Measurements from ENCODE around the gene KCNQ5.
"Not testable (repeated sequence)": the region's sequence is repeated elsewhere in the genome, so short reads cannot be mapped to it uniquely, and the experiment has no call there.

KCNQ5 gene

GRCh38 chr6:72856801-72857200 is 234.9 kb downstream of the KCNQ5 start:
- no peak for DNase-seq

- DNase-seq, result no peak
Measured at GRCh38 chr6:72857791-72858585, 236.1 kb downstream of the KCNQ5 start.

DNA sequence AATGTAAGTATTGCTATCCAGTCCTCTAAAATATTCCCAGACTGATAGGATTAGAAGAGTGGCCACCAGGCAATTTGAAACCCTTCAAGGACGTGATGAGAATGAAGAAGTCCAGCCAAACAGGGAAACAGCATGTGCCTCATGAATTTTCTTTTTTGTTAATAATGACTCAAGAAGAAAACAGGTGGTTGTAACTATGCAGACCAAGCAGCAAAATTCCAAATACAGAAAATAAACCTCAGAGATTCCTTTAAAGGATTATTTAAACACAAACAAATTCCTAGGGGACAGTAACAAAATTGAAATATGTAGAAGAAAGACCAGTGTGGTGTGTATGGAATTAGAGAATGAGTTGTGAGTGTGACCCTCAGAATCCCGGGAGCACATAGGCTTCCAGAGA is 239.2 kb downstream of the KCNQ5 start:
- DNase-seq, result no peak

DNA sequence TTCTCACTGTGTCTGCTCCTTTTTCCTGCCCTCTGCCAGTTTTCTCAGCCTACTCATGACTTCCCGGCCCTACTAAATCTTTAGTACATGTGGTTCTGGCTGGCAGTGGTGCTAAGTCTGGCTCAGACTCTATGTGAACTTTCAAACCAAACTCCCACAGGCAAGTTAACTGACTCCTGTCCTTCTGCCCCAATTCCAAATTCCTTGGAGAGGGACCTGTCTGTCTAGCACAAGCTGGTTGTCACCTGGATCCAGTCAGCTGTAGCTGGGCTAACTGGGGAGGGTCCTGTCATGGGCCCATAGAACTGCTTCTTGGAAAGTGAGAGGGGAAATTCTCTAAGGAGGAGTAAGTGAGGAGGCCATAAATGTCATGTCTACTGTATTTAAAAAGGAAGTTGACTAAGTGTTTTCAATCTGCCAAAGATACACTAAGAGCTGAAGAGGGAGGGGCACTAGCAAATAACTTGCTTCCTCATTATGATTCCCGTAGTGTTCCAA is 240.1 kb downstream of the KCNQ5 start:
- no peak for DNase-seq

DNA sequence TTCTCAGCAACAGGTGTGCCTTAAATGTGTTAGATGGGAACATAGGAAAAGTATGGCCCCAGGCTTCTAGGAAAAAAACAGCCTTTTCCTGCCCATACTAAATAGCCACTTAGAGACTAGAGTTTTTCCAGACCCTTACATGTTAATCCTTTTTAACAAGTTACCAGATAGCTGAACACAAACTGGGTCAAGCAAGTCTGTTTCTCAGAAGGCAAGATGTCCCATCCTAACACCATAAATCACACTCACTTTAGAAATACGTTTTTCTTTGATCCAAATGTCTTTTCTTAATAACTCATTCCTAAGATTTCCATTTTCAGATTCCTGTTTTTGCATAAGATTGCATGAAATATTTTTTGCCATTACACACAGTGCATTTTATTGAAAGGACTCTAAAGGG is 241.3 kb downstream of the KCNQ5 start:
- no peak for DNase-seq

DNA sequence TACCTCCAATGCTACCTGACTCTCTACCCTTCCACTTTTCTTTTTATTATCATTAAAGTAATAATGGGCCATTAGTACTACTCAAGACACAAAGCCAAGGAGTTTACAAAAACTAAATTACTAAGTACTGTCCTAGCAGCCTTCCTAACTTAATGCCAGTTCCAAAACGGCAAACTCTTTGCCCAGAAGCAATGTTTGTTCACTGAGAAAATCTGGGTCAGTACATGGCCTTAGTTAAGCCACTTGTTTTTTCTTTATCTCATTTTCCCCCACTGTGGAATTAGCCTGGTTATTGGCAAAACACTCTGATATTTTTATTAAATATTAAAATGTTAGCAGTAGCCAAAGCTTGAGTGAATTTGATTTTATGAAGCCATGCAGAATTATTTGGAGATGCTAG is 242.4 kb downstream of the KCNQ5 start:
- no peak for DNase-seq

DNA sequence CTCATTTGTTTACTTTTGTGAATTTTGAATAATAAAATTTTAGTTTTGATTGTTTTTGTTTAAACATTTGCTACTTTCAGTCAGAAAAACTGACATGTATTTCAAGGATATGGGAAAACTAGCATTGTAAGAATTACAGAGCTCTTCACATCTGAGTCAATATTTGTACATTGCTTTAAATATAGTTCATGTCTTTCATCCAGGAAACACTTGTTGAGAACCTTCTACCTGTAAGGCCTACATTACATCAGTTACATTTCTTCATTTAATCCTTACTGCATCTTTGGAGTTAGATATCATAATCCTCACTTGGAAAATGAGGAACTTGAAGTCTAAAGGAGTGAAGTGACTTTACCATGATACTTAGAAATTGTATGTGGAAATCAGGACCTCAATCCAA is 242.9 kb downstream of the KCNQ5 start:
- DNase-seq, result no peak

DNA sequence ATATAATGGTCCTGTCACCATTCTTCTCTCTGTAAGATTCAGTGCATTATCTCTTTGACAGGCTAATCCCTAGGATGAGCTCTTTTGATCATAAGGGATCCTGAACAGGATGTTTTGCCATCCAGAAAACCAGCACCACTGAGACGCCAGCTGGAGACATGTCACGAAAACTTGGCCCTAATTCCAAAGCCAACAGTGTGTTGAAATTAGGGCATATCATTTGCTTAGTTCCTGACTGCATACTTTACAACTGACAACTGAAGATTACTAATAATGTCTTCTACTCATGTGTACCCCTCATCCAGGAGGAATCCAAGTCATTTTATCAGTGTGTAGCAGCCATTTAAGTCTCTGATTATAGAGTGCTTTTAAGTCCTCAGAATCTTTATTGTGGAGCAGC is 243.6 kb downstream of the KCNQ5 start:
- DNase-seq, result no peak

- DNase-seq, result no peak
Measured at GRCh38 chr6:72869621-72870020, 247.8 kb downstream of the KCNQ5 start.

DNA sequence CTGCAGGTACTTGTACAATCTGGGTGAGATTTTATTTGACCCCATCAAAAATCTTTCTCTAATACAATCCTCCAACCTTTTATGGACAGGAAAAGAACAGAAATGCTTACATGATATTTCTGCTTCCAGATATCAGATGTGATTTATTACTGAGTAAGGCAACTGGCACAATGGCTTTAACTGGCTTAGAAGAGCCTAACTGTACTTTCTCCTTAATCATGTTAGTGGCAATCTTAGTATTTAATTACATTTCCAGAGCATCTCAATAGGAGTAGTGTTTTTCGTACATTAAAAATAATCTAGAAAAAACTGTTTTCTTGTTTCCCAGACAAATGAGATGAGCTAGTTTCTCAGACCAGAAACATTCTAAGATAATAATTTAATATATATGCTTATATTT is 251.6 kb downstream of the KCNQ5 start:
- DNase-seq, result no peak

- DNase-seq, result no peak
Measured at GRCh38 chr6:72876256-72876655, 254.4 kb downstream of the KCNQ5 start.

DNA sequence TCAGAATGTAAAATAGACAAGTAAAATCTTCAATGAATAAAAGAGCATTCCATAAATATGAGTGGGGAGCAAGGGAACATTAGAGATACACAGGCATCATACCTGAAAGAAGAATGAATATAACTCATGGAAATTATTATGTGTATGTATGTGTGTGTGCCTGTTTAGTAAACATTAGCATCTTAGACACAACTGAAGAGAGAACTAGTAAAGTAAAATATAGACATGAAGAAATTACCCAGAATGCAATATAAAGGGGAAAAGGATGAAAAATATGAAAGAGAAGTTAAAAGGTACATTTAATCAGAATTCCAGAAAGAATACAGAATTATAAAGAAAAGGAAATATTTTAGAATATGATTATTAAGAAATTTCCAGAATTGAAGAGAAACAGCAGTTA is 264.3 kb downstream of the KCNQ5 start:
- DNase-seq, result no peak

GRCh38 chr6:72890233-72890632 is 268.4 kb downstream of the KCNQ5 start:
- no peak for DNase-seq

DNA sequence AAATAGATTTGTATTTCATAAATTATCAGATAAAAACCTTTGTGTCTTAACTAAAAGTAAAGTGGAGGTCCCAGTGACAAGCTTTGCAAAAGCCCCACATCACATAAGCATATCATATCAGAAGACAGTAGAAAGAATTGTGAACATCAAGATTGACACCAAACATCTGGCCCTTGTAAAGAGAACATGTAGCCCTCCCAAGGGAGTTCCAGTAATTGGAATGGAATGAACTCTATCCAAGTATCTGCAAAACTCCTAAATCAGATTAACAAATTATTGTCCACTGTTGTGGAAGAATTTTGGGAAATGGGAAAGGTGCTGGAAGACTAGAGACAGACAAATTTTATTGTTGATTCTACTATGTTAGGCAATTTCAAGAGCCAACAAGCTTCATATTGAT is 268.8 kb downstream of the KCNQ5 start:
- no peak for DNase-seq

DNA sequence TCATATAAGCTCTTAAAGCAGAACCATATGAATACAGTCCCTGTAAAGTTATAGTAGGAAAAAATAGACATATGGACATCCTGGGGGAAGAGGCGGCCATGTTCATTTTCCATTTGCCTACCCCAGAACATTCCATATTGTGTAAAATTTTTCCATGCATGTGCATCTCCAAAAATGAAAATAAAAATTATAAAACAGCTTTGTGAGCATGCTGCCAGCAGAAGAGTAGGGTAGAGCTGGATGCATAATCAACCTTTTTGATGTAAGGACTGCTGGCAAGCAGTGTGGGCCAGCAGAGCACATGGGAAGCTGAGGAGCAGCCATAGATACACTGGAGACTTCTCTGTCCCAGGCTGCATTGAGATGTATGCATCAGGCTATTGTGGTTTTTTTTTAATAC is 271.0 kb downstream of the KCNQ5 start:
- DNase-seq, result no peak

- DNase-seq, result no peak
Measured at GRCh38 chr6:72894091-72894490, 272.2 kb downstream of the KCNQ5 start.

DNA sequence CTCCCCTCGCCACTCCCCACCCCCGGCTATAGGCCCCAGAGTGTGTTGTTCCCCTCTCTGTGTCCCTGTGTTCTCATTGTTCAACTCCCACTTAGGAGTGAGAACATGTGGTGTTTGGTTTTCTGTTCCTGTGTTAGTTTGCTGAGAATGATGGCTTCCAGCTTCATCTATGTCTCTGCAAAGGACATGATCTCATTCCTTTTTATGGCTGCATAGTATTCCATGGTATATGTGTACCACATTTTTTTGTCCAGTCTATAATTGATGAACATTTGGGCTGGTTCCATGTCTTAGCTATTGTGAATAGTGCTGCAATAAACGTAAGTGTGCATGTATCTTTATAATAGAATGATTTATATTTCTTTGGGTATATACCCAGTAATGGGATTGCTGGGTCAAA is 276.4 kb downstream of the KCNQ5 start:
- DNase-seq, result not testable (repeated sequence)

DNA sequence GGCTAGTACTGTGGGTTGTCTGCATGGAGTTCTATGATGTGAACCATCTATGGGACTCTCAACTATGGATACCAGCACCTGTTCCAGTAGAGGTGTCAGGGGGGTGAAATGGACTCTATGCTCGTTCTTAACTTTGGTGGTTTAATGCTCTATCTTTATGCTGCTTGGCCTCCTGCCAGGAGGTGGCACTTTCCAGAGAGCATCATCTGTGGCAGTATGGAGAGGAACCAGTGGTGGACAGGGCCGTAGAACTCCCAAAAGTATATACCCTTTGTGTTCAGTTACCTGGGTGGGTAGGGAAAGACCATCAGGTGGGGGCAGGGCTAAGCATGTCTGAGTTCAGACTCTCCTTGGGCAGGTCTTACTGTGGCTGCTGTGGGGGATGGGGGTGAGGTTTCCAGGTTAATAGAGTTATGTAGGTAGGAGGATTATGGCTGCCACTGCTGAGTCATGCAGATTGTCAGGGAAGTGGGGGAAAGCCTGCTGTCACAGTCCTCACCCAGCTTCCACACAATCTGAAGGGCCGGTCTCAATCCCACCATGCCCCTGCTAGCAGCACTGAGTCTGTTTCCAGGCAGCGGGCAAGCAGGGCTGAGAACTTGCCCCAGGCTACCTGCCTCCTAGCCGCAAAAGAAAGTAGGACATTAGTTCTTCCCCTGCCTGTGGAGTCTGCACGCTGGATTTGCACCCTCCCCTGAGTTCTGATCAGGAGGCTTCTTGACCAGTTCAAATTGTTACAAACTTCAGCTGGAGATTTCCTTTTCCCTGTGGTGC is 284.0 kb downstream of the KCNQ5 start:
- DNase-seq, result no peak

- DNase-seq, result no peak
Measured at GRCh38 chr6:72911463-72912155, 289.7 kb downstream of the KCNQ5 start.

- no peak for DNase-seq
Measured at GRCh38 chr6:72913797-72914196, 291.9 kb downstream of the KCNQ5 start.

- DNase-seq, result no peak
Measured at GRCh38 chr6:72916298-72916697, 294.4 kb downstream of the KCNQ5 start.

DNA sequence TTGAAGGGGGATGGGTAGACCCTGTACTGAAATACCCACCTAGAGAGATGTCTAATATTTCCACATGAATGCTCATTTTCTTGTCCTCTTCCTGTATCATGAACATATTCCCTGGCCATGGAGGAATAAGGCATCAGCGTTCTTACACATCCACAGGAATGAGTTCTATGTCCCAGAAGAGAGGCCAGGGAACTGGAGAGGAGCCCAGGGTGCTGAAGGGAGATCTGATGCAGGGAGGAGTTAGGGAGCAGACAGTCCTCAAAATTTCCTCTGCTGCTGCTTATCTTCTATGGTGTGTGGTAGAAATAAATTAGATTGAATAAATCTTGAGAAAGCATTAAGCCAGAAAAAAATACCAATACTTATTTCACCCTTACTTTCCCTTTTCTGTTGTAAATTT is 295.0 kb downstream of the KCNQ5 start:
- no peak for DNase-seq

GRCh38 chr6:72922401-72922800 is 300.5 kb downstream of the KCNQ5 start:
- DNase-seq, result no peak

- DNase-seq, result no peak
Measured at GRCh38 chr6:72925136-72925535, 303.3 kb downstream of the KCNQ5 start.

Data from NCI-H1694 treated with DMSO at 0.1 percent for 48 hours (cell line).